ENCODE data around the gene XIRP1. TPM values are rescaled to one million over a fixed set of nuclear protein-coding genes. Genes with fewer than 3 reads are reported as not detected.

Gene XIRP1
- total RNA-seq, 4 donors from 2014 or later = 0.40 to 6.0 TPM; not detected in 2

DNA sequence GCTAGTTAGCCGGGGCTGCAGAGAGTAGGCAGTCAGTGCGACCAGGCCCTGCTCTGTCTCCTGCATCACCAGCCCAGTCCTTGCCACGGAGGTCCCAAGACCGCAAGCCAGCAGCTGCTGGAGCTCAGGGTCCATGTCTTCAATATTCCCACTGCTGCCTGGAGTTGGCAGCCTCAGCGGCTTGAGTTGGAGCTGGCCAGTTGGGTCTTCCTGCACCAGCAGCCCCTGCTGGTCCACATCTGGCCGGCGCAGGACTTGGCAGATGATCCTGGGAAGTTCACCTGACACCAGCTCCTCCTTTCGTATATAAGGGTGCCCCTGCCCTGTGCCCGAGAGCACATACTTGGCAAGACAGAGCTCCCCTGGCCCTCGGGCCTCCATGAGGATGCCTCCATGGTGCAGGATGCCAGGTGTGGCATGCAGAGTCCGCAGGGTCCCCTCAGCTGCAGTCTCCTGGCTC lies 5.7 kb downstream of the XIRP1 start:
- intact Hi-C loops (cut with DNase I; ENCODE audit: low total_unique reads) = loop anchor here (5.0 kb wide), 1 partner anchor 79 kb away; the partner anchor contains the start of genes GORASP1 and TTC21A
- peaks cover 0 to 1% (median 0%) of the 10 kb centered on the region in 4 donors for H3K4me1 ChIP-seq
- H3K27me3 ChIP-seq = no peaks in the 10 kb centered on the region
- H3K36me3 ChIP-seq = no peaks in the 10 kb centered on the region
- in situ Hi-C loops (cut with MboI; ENCODE audit: low pct_ligation_motif_present in 1 of 4, low pct_unique_long_range_greater_than_20kb in 1 of 4, low sequenced_read_pairs in 3 of 4) = loop anchor here in 3 of 4 donors (5.0 to 25.0 kb wide), 3 partner anchors 101 to 201 kb away; partner anchors contain the start of genes SLC25A38 (in 3 of the 3) and CX3CR1 (in 1 of the 3)
- DNase-seq = no peak
- no peaks in the 10 kb centered on the region for H3K9me3 ChIP-seq
- 87% methylated on average over 7 of the region's 11 CpGs; no CpG with 5 or more reads in 1 of the 2 donors for WGBS, 2 donors (ENCODE audit: low coverage in 1 of 2)
- TF ChIP-seq POLR2AphosphoS5 (IDR thresholded peaks at IDR 0.05) (no peak), EP300 (IDR thresholded peaks at IDR 0.05; ENCODE audit: low read depth) (no peak), POLR2A (IDR thresholded peaks at IDR 0.05) (no peak)
- TF ChIP-seq, protein P1, sequence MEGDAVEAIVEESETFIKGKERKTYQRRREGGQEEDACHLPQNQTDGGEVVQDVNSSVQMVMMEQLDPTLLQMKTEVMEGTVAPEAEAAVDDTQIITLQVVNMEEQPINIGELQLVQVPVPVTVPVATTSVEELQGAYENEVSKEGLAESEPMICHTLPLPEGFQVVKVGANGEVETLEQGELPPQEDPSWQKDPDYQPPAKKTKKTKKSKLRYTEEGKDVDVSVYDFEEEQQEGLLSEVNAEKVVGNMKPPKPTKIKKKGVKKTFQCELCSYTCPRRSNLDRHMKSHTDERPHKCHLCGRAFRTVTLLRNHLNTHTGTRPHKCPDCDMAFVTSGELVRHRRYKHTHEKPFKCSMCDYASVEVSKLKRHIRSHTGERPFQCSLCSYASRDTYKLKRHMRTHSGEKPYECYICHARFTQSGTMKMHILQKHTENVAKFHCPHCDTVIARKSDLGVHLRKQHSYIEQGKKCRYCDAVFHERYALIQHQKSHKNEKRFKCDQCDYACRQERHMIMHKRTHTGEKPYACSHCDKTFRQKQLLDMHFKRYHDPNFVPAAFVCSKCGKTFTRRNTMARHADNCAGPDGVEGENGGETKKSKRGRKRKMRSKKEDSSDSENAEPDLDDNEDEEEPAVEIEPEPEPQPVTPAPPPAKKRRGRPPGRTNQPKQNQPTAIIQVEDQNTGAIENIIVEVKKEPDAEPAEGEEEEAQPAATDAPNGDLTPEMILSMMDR (IDR thresholded peaks at IDR 0.05) = no peak
- H3K27ac ChIP-seq = no peak overlapping the region
- no peak overlapping the region for H3K4me3 ChIP-seq

DNA sequence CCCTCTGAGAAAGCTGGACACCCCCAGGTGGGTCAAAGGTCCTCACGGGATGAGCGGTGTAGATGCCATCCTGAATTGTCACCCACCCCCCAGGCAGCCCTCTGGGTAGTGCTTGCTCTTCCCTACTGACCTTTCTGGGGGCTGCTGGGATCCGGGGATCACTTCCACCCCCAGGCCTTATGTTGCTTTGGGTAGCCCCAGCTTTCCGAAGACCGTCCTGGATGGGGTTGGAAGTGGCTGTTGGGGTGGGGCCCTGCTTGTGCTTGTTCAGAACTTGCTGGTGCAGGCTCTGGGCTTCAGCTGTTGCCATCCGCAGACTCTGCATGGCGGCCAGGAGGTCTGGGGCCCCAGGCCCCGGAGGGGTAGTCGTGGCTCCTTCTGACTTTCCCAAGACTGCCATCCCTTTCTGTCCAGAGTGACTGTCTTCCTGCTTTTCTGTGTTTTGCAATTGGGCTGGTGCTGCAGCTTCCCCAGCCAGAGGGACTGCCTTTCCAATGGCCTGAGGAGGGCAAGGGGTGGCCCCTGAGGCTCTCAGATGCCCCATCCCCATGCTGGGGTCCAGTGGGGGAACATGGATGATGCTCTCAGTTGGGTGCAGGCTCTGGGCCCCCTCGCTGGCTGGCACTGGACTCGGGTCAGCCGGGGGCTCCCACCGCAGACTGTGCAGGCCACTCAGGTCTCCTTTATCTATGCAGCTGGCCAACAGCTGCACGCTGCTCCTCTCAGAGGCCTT lies 6.3 kb downstream of the XIRP1 start:
- intact Hi-C loops (cut with DNase I; ENCODE audit: low total_unique reads) (loop anchor here (1.0 to 5.0 kb wide), 2 partner anchors 79 to 199 kb away; partner anchors contain the start of genes GORASP1 and TTC21A), in situ Hi-C loops (cut with MboI; ENCODE audit: low pct_ligation_motif_present in 1 of 4, low pct_unique_long_range_greater_than_20kb in 1 of 4, low sequenced_read_pairs in 3 of 4) (loop anchor here in 3 of 4 donors (5.0 to 25.0 kb wide), 3 partner anchors 101 to 201 kb away; partner anchors contain the start of genes SLC25A38 (in 3 of the 3) and CX3CR1 (in 1 of the 3))
- TF ChIP-seq EP300 (IDR thresholded peaks at IDR 0.05; ENCODE audit: low read depth) = no peak
- no peak for TF ChIP-seq POLR2A (IDR thresholded peaks at IDR 0.05)
- TF ChIP-seq, protein P1 (IDR thresholded peaks at IDR 0.05) = no peak
- TF ChIP-seq POLR2AphosphoS5 (IDR thresholded peaks at IDR 0.05) = no peak
- Histone ChIP-seq H3K9me3 (no peaks in the 10 kb centered on the region), H3K4me3 (no peak overlapping the region), H3K27ac (no peak overlapping the region), H3K36me3 (no peaks in the 10 kb centered on the region), H3K27me3 (no peaks in the 10 kb centered on the region), H3K4me1 (peaks cover 2 to 7% (median 3%) of the 10 kb centered on the region in 4 donors)
- WGBS, 2 donors (ENCODE audit: low coverage in 1 of 2) = 90% methylated on average over 14 of the region's 14 CpGs; no CpG with 5 or more reads in 1 of the 2 donors
- no peak for DNase-seq

DNA sequence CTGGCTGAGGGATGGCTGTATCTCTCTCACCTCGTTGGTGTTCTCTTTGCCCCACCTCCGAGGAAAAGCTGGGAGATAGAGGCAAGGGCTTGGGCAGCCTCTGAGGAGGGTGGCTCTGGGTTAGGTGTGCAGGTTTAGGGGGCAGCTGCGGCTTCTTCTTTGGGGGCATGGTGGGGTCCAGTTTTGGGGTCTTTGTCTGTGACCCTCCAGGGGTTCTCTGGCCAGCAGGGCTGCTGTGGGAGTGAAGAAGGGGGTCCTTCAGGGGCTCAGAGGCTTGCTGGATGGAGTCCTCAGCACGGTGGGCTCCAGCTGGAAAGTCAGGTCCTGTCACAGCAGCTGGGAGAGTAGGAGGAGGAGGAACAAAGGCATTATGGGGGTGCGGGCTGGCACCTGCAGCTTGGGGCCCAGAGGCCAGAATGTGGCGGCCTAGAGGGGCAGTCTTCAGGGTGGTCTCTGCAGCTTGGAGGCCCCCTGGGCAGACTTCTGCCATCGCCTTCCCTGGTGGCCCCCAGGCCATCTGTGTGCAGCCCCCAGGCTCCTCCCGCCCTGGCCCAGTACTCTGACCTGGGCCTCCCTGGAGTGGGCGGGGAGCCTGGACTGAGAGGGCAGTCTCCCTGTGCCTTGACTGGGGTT lies 7.0 kb downstream of the XIRP1 start:
- intact Hi-C loops (cut with DNase I; ENCODE audit: low total_unique reads) (loop anchor here (1.0 to 5.0 kb wide), 2 partner anchors 78 to 200 kb away; partner anchors contain the start of genes GORASP1 and TTC21A), in situ Hi-C loops (cut with MboI; ENCODE audit: low pct_ligation_motif_present in 1 of 4, low pct_unique_long_range_greater_than_20kb in 1 of 4, low sequenced_read_pairs in 3 of 4) (loop anchor here in 3 of 4 donors (5.0 to 25.0 kb wide), 3 partner anchors 102 to 202 kb away; partner anchors contain the start of genes SLC25A38 (in 3 of the 3) and CX3CR1 (in 1 of the 3))
- no peak for DNase-seq
- TF ChIP-seq EP300 (IDR thresholded peaks at IDR 0.05; ENCODE audit: low read depth) (no peak), POLR2A (IDR thresholded peaks at IDR 0.05) (no peak), POLR2AphosphoS5 (IDR thresholded peaks at IDR 0.05) (no peak)
- TF ChIP-seq, protein P1 (IDR thresholded peaks at IDR 0.05) = no peak
- 86% methylated on average over 7 of the region's 9 CpGs; no CpG with 5 or more reads in 1 of the 2 donors for WGBS, 2 donors (ENCODE audit: low coverage in 1 of 2)
- Histone ChIP-seq H3K36me3 (no peaks in the 10 kb centered on the region), H3K4me3 (no peak overlapping the region), H3K27ac (no peak overlapping the region), H3K4me1 (peaks cover 5 to 12% (median 7%) of the 10 kb centered on the region in 4 donors), H3K27me3 (no peaks in the 10 kb centered on the region), H3K9me3 (no peaks in the 10 kb centered on the region)

DNA sequence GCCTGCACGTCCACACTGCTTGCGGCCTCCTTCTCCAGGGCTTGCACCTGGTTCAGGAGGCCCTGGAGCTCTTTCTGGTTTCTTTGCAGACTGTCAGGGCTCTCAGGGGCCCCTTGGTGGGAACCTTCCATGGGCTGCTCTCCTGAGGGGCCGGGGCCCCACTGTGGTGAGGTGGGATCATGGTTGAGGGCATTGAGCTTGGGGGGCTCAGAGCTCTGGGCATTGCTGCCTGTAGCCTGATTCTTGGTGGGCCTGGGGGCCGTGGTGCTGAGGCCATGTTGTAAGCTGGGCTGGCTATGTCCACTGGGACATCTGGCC lies 7.5 kb downstream of the XIRP1 start:
- in situ Hi-C loops (cut with MboI; ENCODE audit: low pct_ligation_motif_present in 1 of 4, low pct_unique_long_range_greater_than_20kb in 1 of 4, low sequenced_read_pairs in 3 of 4) = loop anchor here in 3 of 4 donors (5.0 to 25.0 kb wide), 3 partner anchors 102 to 202 kb away; partner anchors contain the start of genes SLC25A38 (in 3 of the 3) and CX3CR1 (in 1 of the 3)
- no peak for TF ChIP-seq POLR2AphosphoS5 (IDR thresholded peaks at IDR 0.05)
- intact Hi-C loops (cut with DNase I; ENCODE audit: low total_unique reads) = loop anchor here (1.0 to 5.0 kb wide), 3 partner anchors 43 to 200 kb away; partner anchors contain the start of genes GORASP1 and TTC21A
- H3K4me3 ChIP-seq = no peak overlapping the region
- H3K36me3 ChIP-seq = no peaks in the 10 kb centered on the region
- peaks cover 10 to 17% (median 12%) of the 10 kb centered on the region in 4 donors for H3K4me1 ChIP-seq
- DNase-seq = no peak
- no peak overlapping the region for H3K27ac ChIP-seq
- WGBS, 2 donors (ENCODE audit: low coverage in 1 of 2) = 83% methylated on average over 2 of the region's 4 CpGs; no CpG with 5 or more reads in 1 of the 2 donors
- H3K27me3 ChIP-seq = no peaks in the 10 kb centered on the region
- H3K9me3 ChIP-seq = no peaks in the 10 kb centered on the region
